Sigmoid colon (tissue), 4 donors: ENCODE results near the gene BRD2.

Source experiments
- EP300 ChIP-seq, 4 donors: sonication (generic); formaldehyde crosslinking; IDR thresholded peaks; one replicate each; pipeline ENCODE4 v1.6.1; 2017; ENCODE audit warnings: antibody characterized with exemption in 4 of 4
- POLR2A ChIP-seq, 2 donors: fragments of 450-650 bp; IDR thresholded peaks; one replicate each; pipeline ENCODE4 v1.6.1; 2016; ENCODE audit warnings: antibody characterized with exemption in 2 of 2, mild to moderate bottlenecking in 2 of 2, moderate library complexity in 2 of 2
- TF ChIP-seq, protein P1 (sequence below), 4 experiments: fragments of 450-650 bp in 3 of 4; fragments of 200-600 bp in 1 of 4; IDR thresholded peaks; one replicate each; pipeline ENCODE4 v1.5.1; 2016 to 2019; ENCODE audit warnings: antibody characterized with exemption in 4 of 4, mild to moderate bottlenecking in 3 of 4, moderate library complexity in 2 of 4

DNA sequence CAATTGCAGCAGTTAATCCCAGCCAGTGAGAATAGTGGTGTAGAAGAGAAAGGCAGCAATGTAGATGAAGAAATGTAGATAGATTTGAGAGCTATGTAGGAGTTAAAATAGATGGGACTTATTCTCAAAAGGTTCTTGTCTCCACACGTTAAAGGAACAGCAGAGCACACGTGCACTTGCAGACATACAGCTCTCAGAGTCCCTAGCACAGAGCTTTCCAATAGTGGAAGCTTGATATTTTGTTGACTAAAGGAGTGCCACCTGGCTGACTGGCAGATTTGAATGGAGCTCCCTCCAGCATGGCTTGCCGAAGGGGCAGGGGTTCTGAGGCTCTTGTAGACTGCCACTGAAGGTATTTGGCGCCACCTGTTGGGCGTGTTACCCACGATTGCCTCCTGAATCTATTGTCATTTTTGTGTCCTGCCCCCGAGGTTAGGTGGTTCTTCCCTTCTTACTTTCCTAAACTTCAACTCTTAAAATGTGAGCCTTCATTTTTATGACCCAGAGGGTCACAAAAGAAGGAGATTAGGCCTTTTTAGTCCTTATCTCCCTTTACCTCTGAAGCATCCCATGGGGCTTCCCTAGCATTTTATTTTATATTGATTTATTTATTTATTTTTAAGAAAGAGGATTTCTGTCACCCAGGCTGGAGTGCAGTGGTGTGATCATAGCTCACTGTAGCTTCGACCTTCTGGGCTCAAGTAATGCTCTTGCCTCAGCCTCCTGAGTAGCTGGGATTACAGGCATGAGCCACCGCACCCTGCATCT is 16.4 kb downstream of the BRD2 start:
- TF ChIP-seq, protein P1, sequence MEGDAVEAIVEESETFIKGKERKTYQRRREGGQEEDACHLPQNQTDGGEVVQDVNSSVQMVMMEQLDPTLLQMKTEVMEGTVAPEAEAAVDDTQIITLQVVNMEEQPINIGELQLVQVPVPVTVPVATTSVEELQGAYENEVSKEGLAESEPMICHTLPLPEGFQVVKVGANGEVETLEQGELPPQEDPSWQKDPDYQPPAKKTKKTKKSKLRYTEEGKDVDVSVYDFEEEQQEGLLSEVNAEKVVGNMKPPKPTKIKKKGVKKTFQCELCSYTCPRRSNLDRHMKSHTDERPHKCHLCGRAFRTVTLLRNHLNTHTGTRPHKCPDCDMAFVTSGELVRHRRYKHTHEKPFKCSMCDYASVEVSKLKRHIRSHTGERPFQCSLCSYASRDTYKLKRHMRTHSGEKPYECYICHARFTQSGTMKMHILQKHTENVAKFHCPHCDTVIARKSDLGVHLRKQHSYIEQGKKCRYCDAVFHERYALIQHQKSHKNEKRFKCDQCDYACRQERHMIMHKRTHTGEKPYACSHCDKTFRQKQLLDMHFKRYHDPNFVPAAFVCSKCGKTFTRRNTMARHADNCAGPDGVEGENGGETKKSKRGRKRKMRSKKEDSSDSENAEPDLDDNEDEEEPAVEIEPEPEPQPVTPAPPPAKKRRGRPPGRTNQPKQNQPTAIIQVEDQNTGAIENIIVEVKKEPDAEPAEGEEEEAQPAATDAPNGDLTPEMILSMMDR (IDR thresholded peaks at IDR 0.05) = peak; percentile 79 to 90 (median 86)
- TF ChIP-seq EP300 (IDR thresholded peaks at IDR 0.05) (no peak), POLR2A (IDR thresholded peaks at IDR 0.05) (no peak)
